Mammary epithelial cell (primary cell): ENCODE results near the gene CDON.

ENCODE experiments used
- EZH2 ChIP-seq: IDR thresholded peaks from 2 replicates; pipeline ENCODE4 v1.6.1; 2012; ENCODE audit warnings: low read length, inconsistent platforms, borderline replicate concordance
- TF ChIP-seq, protein P1 (sequence below), 2 donors: IDR thresholded peaks in 1 of 2; conservative IDR thresholded peaks in 1 of 2; 2 replicates each; pipeline ENCODE4 v1.5.1; 2011 to 2012; ENCODE audit warnings: inconsistent platforms in 2 of 2, low read length in 2 of 2, mild to moderate bottlenecking in 2 of 2, control low read depth in 1 of 2, low read depth in 1 of 2; ENCODE audit not compliant: insufficient read depth in 1 of 2; ENCODE audit errors: extremely low read depth in 1 of 2

DNA sequence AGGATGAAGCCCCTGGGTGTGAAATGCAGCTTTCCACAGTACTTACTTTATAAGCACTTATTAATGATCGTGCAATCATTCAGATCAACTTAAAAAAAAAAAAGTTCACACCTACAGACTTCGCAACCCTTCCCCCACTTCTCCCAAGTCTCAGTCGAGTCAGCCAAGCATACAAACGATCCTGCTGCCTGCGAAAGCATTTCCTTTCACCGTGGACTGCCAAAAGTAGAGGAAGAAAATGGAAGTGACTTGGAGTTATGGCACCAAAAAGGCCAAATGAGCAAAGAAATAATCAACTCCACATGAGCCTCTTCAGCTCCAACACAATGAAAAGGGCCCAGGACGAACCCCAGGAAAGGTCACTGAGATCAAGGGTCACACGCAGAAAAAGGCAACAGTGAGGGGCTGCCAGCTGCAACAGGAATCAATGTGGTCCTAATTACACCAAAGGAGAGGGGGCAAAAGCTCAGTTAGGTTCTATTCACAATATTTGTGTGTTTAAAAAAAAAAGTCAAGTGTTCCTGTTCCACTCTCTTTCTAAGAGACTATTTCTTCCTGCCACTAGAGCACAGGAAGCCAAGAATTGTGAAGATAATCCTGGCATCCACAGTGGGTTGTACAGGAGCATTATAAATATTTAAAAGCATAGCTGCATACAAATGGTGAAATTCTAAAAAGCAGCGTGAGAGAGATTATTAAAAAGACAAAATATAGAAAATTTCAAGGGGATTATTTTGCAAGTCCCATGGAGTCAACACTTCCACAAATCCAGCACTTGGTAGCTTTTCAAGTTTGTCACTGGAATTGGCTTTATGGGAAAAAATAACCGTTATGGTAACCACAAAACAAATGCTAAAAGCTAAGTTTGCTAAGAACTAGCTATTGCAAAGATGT, 28.4 kb downstream of the CDON start:
- TF ChIP-seq, protein P1, sequence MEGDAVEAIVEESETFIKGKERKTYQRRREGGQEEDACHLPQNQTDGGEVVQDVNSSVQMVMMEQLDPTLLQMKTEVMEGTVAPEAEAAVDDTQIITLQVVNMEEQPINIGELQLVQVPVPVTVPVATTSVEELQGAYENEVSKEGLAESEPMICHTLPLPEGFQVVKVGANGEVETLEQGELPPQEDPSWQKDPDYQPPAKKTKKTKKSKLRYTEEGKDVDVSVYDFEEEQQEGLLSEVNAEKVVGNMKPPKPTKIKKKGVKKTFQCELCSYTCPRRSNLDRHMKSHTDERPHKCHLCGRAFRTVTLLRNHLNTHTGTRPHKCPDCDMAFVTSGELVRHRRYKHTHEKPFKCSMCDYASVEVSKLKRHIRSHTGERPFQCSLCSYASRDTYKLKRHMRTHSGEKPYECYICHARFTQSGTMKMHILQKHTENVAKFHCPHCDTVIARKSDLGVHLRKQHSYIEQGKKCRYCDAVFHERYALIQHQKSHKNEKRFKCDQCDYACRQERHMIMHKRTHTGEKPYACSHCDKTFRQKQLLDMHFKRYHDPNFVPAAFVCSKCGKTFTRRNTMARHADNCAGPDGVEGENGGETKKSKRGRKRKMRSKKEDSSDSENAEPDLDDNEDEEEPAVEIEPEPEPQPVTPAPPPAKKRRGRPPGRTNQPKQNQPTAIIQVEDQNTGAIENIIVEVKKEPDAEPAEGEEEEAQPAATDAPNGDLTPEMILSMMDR (conservative IDR thresholded peaks at IDR 0.05 in 1 of 2, IDR thresholded peaks at IDR 0.05 in 1 of 2; ENCODE audit: extremely low read depth in 1 of 2, insufficient read depth in 1 of 2, low read depth in 1 of 2, low read length in 2 of 2) = no peak
- TF ChIP-seq EZH2 = no peak
